Measurements from ENCODE around the gene EYS.

GRCh38 chr6:64170316-64170715 lies 1536.7 kb downstream of the EYS start:
- no peak for TF ChIP-seq YY1 (IDR thresholded peaks at IDR 0.05; ENCODE audit: insufficient read depth, insufficient read length)
- no peak for TF ChIP-seq SUZ12 (IDR thresholded peaks at IDR 0.05; ENCODE audit: extremely low read depth, insufficient read depth, insufficient read length)
- no peak for TF ChIP-seq ZNF274 (IDR thresholded peaks at IDR 0.05; ENCODE audit: low read depth, low read length)
